Stomach (tissue), 4 donors: ENCODE data around the gene ZNF638.

Source experiments
- EP300 ChIP-seq: sonication (generic); formaldehyde crosslinking; IDR thresholded peaks from one replicate; pipeline ENCODE4 v1.6.1; 2017; ENCODE audit warnings: antibody characterized with exemption
- TF ChIP-seq, protein P1 (sequence below), 7 experiments: fragments of 450-650 bp in 4 of 7; fragments of 200-600 bp in 3 of 7; sonication (generic) in 3 of 7; IDR thresholded peaks; one replicate each; pipeline ENCODE4 v1.5.1; 2016 to 2019; ENCODE audit warnings: antibody characterized with exemption in 7 of 7, control low read depth in 2 of 7, mild to moderate bottlenecking in 1 of 7

GRCh38 chr2:71479261-71479660 is 147.7 kb downstream of the ZNF638 start:
- TF ChIP-seq, protein P1, sequence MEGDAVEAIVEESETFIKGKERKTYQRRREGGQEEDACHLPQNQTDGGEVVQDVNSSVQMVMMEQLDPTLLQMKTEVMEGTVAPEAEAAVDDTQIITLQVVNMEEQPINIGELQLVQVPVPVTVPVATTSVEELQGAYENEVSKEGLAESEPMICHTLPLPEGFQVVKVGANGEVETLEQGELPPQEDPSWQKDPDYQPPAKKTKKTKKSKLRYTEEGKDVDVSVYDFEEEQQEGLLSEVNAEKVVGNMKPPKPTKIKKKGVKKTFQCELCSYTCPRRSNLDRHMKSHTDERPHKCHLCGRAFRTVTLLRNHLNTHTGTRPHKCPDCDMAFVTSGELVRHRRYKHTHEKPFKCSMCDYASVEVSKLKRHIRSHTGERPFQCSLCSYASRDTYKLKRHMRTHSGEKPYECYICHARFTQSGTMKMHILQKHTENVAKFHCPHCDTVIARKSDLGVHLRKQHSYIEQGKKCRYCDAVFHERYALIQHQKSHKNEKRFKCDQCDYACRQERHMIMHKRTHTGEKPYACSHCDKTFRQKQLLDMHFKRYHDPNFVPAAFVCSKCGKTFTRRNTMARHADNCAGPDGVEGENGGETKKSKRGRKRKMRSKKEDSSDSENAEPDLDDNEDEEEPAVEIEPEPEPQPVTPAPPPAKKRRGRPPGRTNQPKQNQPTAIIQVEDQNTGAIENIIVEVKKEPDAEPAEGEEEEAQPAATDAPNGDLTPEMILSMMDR (IDR thresholded peaks at IDR 0.05): no peak
- no peak for TF ChIP-seq EP300
